A204.1 (cell line): Measurements from ENCODE around the gene TEX22.

ENCODE experiments used
- FAIRE-seq: peaks from 2 replicates; lab custom pipeline; 2012; peaks lifted over from hg19 to GRCh38; lab: Jason Lieb, UNC

The TEX22 gene

DNA sequence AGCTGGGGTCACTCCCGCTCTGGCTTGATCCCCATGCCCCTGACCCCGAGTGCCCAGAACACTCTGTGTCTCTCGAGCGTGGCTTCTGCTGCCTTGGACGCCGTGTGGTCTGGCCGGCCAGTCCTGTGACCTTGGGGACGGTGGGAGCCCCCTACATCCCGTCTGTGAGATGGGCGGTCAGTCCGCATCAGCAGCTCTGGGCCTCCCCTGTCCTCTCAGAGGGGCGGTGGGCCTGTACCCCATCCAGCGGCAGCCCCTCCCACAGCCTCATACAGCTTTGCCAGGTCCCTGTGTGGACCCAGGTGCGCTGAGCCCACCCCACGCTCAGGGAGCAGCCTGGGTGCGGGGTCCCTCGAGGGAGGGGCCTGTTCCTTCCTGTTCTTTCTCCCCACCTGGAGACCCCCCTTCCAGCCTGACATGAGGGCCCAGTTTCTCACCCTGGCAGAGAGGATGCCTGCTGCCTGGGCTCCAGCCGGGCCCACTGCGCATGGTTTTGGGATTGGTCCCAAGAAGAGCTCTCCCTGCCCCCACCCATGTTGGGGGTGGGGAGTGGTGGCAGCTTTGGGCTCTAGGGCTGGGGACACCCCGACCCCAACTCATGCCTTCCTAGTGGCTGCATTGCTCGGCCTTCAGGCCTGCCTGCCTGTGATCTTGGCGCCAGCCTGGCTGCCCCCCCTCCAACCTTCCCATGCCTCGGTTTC lies 22.8 kb downstream of the TEX22 start:
- no peak for FAIRE-seq

DNA sequence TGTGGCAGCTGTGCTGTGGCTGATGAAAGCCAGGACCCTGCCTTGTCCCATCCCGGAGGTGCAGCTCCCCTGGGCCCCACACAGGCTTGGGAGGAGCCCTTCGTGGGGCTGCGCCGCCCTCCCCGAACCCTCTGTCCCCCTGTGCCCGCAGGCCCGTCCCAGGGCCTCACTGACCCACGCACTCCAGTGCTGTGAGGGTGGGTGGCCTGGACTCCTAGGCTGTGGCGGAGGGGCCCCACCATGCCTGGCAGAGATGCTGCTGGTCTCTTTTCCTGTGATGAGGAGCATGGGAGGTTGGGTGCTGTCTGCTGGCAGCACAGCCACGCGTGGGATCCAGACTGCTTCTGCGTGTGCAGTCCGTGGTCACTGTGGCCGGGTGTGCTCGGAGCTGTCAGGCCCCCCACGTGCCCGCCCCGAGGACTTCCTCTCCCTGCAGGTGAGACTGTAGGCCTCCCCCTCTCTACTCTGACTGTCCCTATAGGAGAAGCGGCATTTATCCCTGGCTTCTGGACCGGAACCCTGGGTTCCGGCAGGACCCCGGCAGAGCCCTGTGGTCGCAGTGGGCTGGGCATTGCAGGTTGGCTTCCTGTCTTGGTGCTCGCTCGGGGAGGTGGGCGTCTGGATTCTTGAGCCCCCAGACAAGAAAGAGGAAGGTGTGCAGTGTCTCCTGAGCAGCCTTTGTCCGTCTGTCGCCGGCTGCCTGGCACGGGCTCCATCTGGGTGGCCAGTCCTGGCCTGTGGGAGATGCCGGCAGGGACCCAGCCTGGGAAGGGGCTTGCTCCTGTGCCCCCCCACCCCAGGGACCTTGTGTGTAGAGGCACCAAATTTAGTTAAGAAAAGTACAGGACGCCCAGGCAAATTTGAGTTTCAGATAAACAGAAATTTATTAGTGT lies 23.6 kb downstream of the TEX22 start:
- no peak for FAIRE-seq

DNA sequence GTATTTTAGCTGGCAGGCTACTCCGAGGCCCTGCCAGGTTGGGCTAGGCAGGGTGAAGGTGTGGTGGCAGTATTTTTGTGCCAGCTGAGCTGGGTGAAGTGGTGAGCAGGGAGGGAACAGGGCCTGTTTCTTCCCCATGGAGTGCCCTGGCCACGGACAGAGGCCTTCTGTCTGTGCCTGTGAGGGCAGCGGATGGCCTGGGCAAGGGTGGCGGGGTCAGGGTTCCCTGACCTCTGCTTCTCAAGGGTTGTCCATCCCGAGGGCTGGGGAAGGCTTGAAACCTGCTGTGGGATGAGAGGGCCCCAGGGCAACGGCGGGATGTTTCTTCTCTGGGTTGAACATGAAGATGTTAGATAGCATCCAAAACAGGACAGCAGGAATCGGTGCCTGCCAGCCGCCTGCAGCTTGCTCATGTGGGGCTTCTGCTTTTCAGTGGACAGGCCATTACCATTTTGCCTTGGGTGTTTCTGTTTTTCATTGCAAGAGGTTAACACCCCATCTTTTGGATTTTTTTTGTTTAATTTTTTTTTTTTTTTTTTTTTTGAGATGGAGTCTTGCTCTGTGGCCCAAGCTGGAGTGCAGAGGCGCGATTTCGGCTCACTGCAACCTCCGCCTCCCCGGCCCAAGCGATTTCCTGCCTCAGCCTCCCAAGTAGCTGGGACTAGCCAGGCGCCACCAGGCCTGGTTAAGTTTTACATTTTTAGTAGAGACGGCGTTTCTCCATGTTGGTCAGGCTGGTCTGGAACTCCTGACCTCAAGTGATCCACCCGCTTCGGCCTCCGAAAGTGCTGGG lies 24.6 kb downstream of the TEX22 start:
- no peak for FAIRE-seq

DNA sequence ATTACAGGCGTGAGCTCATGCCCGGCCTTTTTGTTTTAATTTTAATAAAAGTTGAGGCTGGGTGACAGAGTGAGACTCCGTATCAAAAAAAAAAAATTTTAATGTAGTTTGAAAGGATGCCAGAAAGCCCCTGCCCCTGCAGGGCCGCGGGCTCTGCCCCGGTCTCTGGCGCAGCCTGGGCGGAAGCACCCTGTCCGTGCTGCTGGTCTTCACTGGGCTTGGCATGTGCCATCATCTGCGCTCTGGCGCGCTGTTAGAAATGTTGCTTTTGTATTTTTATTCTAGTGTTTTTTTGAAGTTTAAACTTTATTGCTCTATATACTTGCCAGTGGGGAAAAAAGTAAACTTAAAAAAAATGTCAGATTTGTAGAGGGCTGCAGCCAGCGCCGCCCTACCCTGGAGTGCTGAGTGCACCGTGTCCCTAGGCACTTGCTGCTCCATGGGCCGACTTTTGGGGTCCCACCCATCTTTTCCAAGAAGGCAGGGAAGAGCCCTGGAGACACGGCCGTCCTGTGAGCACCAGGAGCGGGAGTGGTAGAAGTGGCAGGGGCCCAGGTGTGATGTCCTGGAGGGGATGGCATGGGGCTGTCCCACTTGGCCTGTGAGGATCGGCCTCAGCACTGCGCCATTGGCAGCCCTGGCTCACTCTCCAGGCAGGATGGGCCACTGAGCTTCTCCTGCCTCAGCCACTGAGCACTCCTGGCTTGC lies 25.3 kb downstream of the TEX22 start:
- no peak for FAIRE-seq

DNA sequence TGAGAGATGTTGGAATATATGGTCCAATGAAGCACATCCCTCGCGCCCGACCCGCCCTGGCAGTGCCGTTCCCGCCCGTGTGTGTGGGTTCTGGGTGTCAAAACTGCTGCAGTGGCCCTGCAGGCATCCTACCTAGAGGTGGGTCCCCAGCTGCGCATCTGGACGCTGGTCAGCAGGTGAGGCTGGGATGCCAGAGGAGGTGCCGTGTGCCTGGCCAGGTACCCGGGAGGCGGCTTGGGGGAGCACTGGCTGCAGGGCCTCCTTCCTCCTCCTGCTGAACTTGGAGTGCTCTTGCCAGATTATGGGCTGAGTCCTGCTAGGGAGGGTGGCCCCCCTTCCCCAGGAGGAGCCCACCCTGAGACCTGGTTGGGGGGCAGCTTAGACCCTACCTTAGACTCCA lies 26.5 kb downstream of the TEX22 start:
- FAIRE-seq: no peak

DNA sequence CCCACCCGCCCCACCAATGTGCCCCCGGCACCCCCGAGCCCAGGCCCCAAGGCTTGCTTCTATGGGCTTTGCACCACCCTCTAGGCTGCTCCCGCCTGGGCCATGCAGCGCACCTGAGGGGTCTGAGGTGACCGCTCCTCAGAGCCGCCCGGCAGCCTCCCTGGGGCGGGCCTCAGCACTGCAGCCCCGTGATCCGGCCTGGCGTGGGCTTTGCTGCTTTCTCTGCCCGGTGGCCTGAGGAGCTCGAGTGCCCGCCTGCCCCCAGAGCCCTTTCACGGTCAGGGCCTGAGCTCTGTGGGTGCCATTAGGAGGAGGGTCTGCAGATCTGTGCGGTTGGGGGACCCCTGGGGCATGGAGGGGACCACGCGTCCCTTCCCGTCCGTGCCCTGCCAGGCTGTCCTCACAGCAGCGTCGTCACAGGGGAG lies 27.5 kb downstream of the TEX22 start:
- no peak for FAIRE-seq

DNA sequence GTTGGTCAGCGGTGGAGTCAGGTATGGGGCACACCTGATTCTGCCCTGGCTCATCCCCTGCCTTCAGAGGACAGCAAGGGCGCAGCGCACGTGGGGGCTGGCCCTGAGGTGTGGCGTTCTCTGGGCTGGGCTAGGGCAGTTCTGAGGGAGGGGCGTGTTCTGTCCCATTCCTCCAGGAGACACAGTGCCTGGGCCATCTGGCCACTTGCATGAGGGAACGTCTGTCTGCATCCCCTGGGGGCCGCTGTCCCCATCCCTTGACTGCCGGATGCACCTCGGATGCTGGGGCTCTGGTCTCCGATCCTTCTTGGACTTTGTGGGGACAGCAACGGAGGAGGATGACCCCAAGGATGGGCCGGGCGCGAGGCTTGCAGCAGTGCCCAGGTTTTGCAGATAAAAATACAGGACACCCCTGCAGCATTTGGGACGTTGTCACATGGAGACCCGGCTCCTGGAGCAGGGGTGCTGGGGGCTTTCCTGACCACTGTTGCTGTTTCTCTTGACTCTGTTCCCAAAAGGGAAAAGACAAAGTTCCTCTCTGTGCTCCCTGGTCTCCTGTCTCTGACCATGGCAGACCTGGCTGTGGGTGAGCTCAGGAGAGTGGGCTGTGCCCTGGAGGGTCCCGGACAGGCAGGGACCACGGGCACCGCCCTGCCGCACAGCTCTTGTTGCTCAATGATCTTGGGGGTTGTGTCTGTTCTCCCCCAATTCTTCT lies 28.2 kb downstream of the TEX22 start:
- FAIRE-seq: no peak

DNA sequence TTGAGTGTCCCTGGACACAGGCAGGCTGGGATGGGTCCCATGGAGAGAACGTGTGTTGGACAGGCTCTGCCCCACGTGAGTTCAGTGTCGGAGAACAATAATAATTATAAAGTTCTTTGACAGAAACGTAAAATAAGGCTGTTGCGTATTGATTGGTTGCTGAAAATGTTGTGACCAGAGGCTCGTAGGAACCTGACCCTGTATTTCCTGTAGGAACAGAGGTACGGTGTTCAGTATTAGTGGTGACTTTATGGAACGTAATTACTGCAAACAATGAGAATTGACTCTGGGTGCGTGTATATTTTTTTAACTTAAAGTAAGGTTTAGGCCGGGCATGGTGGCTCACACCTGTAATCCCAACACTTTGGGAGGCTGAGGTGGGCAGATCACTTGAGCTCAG lies 29.1 kb downstream of the TEX22 start:
- no peak for FAIRE-seq

DNA sequence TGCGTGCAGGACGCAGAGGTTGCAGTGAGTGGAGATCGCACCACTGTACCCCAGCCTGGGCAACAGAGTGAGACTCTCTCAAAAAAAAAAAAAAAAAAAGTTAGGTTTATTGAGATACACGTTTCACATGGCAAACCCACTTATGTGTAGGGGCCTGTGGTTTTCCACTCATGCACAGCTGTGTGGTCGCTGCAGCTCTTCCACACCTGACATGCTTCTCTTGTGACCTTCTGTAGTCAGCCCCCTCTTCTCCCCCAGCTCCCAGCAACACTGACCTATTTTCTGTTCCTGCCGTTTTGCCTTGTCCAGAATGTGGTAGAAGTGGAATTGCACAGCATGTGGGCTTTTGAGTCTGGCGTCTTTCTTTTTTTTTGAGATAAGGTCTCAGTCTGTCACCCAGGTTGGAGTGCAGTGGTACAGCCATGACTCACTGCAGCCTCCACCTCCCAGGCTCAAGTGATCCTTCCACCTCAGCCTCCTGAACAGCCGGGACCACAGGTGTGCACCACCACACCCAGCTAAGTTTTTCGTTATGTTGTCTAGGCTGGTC lies 29.7 kb downstream of the TEX22 start:
- FAIRE-seq: no peak

DNA sequence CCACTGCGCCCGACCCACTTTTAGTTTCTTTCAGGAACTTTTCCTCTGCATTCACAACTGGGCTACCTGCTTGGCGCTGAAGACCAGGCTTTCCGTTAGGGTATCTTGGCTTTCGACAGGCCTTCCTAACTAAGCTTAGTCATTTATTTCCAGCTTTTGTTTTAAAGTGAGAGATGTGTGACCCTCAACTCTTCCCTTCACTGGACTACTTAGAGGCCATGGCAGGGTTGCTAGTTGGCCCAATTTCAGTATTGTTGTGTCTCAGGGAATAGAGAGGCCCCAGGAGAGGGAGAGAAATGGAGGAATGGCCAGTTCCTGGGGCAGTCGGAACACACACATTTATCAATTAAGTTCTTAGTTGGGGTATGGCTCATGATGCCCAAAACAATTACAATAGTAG lies 31.7 kb downstream of the TEX22 start:
- no peak for FAIRE-seq

DNA sequence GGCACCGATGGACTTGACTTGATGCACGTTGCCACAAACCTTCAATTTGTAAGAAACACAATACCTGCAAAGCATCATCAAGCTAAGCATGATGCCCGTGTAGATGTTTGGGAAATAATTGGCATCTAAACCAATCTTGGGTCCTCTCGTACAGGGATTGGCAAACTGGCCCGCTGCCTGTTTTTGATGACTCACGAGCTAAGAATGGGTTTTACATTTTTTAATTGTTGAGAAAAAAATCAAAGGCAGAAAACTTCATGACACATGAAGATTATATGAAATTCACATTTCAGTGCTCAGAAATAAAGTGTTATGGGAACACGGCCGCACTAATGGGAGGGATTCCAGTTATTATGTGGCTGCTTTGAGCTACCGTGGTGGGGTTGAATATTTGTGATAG lies 32.2 kb downstream of the TEX22 start:
- FAIRE-seq: no peak

DNA sequence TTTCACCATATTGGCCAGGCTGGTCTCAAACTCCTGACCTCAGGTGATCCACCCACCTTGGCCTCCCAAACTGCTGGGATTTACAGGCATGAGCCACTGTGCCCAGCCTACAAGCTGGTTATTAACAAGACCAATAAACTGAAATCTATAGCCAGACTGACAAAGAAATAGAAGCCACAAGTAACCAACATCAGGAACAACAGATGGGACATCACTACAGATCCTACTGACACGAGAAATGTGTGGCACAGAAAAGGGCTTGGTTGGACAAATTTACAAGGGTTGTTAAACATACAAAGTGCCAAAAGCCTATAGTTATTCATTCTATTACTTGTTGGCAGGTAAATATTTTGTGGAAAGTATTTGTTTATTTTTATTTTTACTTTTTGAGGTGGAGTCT lies 32.9 kb downstream of the TEX22 start:
- no peak for FAIRE-seq

DNA sequence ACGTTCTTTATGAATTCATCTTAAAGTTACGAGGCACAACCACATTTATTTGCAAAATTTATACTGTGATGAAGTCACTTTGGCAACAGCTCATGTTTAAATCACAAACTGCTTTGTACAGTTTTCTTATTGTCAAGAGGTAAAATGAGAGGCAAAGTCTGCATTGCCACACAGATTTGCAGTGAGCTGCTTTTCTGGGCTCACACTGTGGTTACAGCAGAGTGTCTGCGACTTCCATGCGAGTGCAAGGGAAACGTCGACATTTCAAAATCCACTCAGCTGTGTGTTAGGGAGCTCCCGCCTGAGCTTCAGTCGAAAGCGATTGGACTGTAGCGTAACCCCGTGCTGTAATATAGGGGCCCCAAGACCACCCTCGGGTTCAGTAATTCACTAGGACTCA lies 34.3 kb downstream of the TEX22 start:
- no peak for FAIRE-seq

DNA sequence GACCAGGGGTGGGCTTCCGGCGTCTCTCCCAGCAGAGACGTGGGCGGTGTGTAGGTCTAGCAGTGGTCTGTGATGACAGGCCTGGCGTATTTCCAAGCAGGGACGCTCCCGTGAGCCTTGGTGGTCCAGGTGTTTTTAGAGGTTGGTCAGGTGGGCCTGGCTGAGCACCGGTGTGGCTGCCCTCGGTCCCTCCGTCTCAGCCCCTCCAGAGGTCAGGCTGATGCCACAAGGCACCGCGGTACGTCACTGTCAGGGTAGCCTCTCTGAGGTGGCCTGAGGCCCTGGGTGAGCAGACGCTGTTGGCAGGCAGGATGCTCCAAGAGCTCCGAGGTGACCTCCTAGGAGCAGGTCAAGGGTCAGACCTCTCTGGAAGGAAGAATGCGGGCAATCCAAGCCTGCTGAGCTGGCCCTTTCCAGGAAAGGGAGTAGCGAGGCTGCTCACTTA lies 34.8 kb downstream of the TEX22 start:
- no peak for FAIRE-seq

DNA sequence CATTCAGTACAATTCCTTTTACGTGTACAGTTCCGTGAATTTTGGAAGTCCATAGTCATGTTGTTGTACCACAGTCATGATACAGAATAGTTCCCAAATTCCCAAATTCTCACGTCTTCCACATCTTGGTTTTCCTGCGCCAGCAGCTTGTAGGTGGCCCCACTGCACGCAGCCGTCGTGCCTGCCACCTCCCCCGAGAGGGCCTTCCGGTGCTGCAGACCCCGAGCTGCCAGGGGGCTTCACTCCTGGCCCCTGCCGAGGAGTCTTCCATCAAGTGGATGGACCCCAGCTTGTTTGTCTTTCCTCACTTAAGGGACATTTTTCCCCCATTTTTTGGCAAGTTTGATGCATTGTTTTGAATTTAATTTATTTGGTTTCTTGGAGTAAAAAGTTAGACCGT lies 38.1 kb downstream of the TEX22 start:
- FAIRE-seq: no peak

DNA sequence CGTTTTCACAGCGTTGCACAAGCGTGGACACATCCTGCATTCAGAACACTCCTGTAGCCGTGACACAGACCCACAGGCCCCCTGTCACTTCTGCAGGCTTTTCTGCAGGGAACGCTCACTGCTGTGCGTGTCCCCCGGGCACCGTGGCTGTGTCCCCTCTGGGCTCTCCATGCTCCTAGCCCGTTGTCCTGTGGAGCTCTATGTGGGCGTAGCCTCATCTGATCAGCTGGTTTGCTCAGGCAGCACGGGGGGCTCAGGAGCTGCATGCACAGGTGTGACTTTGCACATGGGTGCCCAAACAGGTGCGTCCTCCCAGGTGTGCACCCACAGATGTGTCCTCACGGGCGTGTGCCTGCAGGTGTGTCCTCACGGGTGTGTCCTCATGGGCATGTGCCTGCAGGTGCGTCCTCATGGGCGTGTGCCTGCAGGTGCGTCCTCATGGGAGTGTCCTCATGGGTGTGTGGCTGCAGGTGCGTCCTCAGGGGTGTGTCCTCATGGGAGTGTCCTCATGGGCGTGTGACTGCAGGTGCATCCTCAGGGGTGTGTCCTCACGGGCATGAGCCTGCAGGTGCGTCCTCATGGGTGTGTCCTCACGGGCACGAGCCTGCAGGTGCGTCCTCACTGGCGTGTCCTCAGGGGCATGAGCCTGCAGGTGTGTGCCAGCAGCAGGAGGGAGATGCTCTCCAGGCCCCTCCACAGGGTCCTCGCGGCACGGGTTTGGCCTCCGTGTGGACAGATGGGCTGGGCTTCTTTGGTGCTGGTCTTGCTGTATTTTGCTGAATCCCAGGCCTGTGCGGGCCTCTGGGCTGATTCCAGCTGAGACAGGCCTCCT lies 38.8 kb downstream of the TEX22 start:
- no peak for FAIRE-seq

DNA sequence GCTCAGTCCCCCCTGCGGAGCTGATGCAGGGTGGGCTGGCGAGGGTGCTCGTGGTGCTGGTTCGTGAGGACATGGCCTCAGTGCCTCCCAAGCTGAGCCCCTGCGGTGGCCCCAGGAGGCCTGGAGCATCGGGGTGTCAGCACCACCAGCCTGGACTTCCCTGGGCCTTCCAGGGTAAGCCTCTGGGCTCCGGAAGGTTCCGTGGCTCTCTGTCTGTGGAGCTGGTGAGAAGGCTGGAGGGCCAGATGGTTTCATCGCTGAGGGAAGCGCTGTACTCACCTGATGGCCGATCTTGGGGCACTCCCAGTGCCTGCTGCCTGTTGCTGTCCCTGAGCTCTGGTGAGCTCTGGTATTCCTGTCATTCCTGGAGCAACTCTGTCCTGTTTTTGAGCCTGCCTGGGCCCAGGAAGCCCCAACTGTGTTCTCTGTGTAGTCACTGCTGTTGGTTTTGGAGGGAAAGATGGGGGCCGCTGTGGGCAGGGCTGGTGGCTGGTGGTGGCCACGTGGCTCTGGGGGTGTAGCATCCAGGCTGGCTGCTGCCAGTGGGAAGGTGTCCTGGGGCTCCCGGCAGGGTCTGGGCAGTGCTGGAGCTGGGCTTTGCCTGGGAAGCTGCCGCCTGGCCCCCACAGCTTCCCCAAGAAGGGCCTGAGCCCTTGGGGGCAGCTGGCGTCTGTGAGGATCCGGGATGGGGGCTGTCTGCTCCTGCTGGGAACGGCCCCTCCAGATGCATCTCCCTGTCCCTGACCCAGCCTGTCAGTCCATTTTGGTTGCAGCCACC lies 39.6 kb downstream of the TEX22 start:
- FAIRE-seq: no peak

DNA sequence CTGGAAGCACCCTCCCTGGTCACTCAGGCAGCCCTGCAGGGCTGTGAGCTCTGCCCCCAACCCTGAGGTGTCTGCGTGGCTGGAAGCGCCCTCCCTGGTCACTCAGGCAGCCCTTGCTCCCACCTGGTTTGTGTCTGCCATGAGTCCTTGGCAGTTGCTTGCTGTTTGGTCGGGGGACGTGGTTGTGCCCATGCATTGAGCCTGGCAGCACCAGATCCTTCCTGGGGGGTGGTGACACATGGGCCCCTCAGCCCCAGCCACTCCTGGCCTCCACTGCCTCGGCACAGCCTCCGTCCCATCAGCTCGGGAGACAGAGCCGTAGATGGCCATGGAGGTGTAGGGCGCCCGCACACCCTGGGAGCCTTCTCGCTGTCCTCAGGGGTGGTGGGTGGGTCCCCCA lies 40.8 kb downstream of the TEX22 start:
- FAIRE-seq: no peak

DNA sequence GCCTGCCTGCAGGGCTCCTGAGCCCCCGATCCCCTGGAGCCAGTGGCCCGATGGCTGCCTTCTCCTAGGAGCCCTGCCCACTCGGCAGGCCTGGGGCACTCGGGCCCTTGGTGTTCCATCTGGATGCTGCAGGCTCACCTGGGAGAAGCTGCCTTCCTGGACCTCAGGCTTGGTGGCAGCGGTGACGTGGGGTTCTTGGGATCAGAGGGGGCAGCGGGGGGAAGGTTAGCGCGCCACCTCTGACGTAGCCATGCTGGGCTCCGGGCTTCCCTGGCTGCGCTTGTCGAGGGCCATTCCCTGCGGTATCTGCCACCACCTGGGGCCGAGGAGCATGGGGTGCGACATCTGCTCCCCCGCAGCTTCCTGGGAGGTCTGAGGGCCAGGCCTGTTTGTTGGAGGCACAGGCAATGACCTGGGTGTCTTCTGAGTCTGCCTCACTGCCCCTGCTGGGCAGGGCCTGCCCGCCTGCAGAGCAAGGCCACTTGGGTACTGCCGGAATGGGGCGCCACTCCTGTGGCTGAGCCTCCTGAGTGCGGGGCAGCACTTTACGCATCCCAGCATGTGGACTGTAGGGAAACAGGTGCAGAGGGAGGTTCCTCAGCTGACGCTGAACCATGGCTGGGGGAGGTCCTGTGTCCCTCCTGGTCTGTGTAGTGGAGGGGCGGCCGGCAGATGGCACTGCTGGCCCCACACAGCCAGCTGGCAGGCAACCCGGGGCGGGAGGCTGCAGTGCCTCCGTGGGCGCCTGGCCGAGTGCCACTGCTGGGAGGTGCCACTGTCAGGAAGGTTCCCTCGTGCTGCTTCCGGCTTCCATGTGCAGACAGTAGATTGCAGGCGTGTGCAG lies 41.6 kb downstream of the TEX22 start:
- no peak for FAIRE-seq
